Amniotic epithelial cell (primary cell): Measurements from ENCODE around the gene HOXB8.
A peak's percentile ranks its signal among the peaks of the same experiment; 100 is the strongest.

Source experiments
- DNase-seq: peaks from one replicate; pipeline ENCODE4 v3.0.0-alpha.2; 2010; ENCODE audit warnings: low read depth

The HOXB8 gene

DNA sequence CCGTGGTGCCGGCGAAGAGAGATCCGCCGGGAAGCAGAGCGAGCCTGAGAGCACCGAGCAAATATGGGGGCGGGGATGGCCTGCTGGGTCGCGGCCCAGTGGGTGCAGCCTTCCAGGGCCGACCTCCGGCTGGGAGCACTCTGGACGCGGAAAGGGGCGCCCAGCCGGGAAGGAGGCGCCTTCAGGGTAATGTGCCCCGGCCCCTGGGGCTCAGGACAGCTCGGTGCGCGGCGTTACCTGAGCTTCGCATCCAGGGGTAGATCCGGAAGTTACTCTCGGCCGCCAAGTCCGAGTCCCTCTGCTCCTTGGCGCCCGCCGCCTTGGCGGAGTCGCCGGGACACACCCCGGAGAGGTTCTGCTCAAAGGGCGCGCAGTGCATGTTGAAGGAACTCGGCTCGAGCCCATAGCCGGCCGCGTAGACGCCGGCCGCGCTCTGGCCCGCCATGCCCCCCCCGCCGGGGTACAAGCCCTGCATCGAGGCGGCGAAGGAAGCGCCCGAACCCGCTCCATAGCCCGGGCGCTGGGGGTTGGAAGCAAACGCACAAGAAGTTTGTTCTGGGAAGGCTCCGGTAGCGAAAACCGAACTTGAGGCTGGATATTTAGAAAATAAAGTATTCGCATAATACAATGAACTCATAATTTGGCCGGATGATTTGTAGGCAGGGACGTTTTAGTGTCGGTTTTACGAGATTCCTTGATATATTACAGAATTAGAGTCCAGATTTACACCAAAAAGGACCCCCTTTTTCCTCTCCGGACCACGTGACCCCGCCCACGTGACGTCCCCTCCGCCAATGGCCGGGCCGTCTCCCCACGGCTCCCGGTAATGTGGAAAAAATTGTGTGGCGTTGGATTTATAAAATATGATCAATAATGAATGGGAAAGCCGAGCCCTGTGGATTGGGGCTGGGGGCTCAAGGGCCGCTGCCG lies 4.5 kb downstream of the HOXB8 start, which contains the start of gene HOXB7:
TSS of gene HOXB7 (minus strand) at position 736 of the 930 bp plus-strand sequence. CDS start at position 637, 99 bp downstream.
- DNase-seq: peak; percentile 72

DNA sequence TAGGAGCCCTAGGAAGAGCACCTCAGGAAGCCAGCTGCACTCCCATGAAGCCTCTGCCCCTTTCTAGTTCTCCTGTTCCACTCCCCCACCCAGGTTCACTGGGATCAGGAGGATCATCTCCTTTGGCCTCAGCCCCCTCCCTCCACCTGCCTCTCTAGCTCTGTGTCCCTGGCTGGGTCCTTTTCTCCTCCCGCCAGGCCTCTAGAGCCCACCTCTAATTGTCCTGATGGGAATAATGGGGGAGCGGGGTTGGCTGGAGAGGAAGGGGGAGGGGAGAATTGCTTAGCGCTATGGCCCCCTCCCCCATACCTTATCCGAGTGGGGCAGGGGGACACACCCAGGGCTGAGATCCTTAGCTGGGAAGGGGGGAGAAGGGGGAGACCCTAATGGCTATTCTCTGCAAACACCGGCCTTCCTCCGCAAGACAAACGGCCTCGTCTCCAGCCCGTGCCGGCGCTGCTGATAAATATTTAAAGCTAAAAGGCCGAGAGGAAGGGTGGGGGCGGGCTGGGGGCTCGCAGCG lies 5.3 kb downstream of the HOXB8 start:
- peak; percentile 10 for DNase-seq

DNA sequence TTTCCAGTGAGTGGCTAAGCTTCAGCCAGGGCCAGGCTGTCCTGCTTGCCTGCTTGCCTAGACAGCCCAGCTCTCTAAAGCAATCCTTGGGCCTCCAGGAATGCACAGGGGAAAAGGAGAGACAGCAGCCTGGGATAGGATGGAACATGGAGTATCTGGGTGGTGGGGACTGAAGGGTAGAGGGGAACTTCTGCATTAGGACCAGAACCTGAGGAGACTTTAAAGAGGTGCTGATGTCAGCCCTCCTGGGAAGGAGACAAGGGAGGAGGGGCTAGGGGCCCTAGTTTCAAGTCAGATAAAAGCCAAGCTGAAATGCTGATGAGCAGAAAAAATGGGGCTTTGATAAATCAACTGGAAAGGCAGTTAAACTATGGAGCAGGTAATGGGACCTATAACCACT lies 6.1 kb downstream of the HOXB8 start:
- peak; percentile 69 for DNase-seq

DNA sequence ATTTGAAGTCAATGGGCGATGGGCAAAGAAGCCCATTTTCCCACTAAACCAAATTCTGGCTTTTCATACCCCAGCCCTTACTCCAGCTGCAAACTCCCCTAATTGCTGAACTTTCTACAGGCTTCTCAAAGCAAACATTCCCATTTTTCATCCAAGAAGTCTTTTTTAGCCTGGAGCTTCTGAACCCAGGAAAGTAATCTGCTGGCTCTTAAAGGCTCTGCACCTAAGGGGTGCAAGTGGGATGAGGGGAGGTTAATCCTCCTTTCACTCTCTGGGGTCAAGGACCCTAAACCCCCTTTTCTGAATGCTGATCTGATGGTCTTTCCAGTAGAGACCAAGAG lies 6.6 kb downstream of the HOXB8 start:
- peak; percentile 22 for DNase-seq

DNA sequence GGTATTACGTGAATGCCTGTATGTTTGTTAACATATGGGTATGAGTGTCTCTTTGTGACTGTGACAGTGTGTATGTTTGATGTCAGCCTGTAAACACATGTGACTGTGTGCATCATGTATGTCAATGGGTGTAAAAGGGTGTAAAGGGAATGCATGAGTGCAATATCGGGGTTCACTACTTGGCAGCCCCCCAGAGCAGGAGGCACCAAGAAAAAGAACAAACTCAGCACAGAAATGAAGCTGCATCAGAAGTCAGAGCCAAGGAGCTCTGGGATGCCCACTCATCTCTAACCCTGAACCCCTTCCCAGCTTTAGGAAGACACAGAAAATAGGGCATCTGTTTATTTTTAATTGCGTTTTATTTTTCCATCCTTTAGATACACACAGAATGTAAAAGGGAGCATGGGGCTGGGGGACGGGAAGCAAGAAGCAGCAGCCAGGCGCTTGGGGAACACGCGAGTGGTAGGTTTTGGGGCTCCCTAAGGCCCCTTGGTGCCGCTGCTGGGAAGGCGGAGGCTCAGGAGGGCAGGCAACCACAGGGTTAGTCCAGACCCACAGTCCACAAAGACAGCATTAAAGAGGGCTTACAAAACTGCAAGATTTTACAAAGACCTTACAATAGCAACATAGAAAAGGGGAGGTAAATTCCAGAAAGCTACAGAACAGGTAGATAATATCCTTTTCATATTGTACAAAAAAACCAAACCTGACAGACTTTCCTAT lies 8.0 kb downstream of the HOXB8 start:
- DNase-seq: peak; percentile 48

DNA sequence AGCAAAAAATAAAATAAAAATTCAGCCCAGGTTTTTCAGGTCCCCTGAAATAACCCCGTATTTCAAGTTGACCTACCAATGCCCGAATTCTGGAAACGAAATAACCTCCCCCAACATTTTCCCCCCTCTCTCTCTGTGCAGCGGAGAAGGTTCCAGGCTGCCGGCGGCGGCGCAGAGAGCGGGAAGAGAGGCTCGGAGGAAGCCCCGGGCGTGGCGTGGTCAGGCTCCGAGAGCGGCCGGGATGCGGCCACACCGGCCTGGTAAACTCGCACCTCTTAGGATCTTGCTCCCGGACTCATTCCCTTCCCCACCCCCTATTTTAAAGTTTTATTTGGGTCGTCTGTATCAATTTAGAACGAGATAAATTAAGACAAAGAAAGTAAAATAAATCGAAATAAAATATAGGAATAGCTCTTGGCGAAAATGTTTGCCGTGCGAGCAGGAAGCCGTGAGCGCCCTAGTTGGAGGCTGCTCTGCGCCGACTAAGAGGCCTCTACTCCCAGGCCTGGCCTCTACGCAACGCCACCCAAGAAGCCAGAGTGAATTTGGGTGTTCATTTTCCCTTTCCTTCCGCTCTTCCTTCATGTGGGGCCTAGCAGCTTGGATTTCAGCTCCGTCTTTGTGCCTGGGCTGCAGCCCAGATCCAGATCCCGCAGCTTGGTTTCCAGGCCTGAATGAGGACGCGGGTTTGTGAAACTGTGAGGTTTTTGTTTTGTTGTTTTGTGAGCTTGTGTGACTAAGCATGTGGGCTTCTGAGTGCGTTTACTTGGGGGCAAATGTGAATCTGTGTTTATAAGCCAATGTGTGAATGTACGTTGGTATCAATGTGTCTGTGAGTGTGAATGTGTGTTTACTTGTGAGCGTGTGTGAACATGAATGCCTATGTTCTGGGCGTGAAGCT lies 8.9 kb downstream of the HOXB8 start:
- DNase-seq: peak; percentile 75

DNA sequence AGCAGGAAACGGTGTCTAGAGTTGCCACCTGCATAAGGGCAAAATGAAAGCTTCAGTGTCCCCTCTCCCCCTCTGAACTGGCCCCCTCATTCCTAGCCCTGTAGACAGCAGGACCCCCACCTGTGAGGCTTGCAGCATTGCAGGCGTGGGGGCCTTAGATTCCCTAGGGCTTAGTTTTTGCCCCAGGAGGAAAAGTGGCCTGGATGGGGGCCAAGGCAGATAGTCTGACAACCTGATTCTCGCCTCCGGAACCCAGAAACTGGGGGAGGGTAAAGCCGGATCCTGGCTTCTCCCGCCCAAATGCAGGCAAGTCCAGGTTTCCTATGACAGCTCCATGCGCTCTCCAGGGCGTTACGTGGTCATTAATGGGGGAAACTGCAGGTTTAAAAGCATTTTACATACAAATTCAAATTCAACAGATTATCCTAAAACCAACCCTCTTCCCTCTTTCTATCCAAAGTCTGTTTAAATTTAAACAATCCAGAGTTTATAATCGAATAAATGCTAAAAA lies 9.6 kb downstream of the HOXB8 start:
- peak; percentile 69 for DNase-seq

DNA sequence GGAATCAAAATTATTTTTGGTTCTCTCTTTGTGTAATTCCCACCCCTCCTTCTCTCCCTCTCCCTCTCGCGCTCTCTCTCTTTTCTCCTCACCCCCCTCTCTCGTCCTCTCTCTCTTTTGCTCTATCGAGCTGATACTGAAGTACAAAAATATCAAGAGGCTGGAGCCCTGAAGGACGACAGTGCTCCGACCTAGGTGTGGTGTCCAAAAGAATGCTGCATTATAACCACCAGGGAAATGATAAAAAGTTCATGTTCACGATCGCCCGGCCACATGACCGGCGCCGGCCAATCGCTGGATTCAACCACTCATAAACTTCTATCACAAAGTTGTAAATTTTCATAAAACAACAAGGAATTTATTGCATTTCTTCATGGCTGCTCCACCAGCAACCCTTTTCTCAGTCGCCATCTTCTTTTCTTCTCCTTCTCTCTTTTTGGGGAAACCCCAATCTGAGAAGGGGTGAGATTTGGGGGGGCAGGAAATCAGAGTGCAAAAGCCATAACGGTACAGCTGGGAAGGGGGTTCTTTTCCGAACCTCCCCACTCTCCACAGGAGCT lies 10.2 kb downstream of the HOXB8 start, which contains the start of gene HOXB6:
TSS of gene HOXB6 (minus strand) at position 217 of the 560 bp plus-strand sequence. CDS start 6,836 bp downstream, outside the sequence.
- DNase-seq: peak; percentile 91

DNA sequence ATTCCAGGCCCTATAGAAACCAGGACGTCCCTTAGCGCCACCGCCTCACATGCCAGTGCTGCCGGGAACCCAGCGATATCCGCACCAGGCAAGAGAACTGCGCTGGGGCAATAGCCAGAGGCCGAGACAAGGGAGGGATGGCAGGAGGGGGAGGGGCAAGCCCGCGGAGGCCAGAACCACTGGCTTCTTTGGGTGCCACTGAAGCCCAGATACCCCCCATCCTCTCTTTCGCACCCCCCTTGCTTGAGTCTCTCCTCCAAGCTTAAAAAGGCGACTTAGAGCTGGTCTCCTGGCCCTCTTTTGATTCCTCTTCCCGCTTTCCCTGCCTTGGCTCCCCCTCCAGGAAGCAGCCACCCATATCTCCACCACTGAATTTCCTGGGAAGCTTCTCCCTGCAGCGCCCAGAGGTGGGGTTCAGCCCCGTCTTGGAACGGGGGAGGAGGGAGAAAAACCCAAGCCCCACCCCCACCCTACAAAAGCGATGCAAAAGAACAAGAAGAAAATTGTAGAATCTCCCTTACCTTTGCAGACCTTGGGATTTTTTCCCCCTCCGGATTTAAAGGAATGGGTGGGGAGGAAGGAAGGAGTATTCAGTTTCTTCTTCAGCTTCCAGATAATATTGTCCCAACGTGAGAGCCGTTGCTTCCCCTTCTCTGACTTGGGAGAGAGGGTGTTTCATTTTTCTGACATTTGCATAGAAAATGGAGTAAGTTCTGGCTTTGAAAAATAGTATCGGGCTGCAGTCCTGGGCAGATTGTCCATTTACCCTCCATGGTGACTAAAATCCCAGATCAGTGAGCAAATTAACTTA lies 10.9 kb downstream of the HOXB8 start:
- DNase-seq: peak; percentile 85

DNA sequence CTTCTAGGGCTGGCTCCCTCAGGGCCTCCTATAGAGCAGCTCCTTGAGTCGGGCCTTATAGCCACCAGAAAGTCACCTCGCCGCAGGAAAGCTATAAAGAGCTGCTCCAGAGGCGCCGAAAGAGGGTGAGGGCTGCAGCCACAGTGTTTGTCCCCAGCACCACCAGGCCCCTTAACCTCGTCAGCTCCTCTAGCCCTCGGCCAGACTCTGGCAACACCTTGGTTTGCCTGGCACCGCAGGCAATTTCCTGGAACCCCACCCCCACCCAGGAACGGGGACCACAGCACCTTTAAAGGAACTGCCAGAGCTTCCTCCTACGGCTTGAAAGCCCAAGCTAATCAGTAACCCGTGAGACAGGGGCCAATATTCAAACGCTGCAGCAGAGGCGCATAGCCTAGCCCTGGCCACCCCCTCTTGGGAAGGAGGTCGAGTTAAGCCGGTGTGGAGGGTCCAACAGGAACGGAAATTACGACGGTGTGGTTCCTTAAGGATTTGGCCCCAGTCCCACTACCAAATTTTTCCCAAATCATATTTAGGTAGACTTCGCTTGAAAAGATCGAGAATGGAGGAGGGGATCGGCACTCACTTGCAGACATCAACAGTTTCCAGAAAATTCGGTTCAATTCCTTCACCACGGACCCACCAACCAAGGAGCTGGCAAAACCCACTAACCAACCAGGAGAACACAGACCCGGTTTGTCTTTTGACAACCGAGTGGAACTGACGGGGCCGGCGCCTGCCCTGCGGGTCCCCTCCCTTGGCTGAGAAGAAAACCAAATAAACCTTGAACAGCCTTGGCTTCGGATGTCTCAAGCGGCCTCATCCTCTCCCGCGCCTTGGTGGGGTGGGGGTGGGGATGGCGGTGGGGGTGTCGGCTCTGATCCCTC lies 13.3 kb downstream of the HOXB8 start:
- DNase-seq: peak; percentile 19

DNA sequence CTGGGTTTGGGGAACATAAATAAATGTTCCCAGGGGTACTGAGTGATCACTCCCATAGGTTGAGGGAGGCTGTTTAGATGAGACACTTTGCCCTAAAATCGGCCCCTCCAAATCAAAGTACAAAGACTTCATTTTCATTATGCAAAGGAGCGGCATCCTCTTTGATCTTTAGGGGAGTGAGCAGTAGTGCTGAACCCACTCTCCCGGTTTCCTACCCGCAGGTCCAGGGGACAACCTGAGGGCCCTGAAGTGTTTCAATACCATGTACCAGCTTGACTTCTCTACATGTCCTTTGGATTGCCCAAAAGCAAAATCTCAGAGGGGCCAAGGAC lies 13.9 kb downstream of the HOXB8 start:
- DNase-seq: peak; percentile 31

DNA sequence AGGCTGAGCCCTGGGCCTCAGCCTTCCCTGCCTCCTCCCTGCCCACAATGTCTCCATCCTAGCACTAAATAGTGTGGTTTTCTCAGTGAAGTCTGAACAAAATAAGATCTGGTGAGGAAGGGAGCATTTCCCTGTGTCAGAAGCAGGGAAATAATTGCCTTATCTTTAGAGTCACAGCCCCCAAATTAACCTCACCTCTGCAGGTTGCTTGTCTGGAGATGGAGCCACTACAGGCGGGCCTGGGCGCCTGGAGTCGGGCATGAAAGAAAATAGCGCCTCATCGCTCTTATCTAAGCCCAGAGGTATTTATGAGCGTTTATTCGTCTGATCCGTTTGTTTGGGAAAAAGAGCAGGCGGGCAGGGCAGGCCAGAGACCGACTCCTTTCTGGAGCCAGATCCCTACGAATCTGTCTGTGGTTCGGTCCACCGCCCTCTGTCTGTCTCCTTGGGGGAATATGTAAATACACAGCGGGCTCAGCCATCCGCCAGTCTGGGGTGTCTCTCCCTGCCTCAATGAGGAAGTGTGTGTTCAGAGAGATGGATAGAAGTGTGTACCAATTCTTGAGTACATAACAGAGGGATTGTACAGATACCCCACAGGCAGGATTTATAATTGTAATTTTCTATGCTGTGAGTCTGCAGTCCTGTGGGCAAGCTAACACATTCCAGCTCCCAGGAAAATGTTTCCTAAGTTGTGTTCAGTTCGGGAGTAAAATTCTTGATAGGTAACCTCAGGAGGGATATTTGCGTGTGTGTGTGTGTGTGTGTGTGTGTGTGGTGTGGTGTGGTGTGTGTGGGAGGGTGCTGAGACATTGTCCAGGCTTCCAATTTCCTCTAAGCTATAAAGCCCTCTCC lies 14.6 kb downstream of the HOXB8 start:
- peak; percentile 94 for DNase-seq

DNA sequence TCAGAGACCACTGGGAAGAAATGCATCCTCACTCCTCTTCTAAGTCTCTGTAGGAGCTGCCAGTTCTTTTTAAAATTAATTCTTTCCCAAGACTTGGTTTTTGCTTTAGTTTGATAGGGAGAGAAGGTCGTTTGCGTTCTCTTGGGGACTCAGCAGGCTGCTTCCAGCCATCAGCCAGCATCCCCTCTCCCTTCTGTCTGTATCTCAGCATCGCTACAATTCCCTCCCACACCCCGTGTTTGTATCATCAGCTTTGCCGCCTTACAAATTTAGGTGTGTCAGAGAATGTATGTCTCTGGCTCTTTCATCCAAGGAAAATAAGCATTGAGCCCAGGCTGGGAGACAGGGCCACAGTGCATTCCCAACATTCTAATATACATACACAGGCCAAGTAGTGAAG lies 15.7 kb downstream of the HOXB8 start:
- peak; percentile 17 for DNase-seq

DNA sequence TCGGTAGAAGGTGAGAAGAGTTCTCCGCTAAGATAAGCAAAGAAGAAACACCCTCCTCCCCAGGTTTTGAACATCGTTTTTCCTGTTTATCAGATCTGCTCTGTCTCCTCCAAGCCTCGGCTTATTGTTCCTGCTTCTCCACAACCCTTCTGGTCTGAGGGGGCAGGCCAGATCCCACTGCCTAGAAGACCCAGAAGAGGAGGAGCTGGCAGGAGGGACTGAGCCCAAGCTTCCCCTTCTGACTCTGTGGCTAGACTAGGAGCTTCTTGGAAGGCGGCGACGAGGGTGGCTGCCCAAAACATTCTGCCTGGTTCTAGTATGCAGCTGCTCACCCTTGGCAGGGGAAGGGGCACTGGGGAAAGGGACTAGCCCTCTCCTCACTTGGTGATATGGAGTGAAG lies 16.4 kb downstream of the HOXB8 start:
- peak; percentile 41 for DNase-seq

DNA sequence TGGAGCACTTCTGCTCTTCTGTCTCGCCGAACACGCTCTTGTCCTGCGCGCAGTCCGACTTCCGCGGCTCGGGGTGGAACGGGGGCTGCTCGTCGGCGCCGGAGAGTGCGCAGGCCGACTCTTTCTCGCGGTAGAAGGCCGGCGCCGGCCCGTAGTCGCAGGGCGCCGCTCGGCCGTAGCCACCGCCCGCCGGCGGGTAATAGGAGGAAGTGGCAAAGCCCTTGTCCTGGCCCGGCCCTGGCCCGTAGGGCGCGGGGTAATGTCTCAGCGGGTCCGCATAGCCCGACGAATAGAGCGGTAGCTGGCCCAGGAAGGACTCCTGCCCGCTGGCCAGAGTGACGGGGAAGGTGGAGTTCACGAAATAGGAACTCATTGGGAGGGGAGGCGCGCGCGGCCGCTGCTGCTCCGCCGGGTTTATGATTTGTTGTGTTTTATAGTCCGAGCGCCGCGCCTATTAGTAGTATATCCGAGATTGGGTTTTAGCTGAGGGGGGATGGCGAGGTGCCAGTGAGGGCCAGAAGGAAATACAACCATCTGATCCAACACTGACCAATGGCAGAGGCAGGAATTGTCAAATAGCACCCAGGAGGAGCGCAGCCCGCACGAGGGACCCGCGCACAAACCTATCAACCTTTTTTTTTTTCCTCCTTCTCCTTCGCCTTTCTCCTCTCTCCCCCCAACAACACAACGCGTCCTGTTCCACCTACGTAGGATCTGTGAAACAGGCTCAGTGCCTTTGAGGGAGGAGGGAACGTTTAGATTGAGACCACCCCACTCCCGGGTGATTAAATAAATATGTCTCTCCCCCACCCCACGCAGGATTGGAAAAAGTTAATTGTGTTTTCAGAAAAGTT lies 17.1 kb downstream of the HOXB8 start:
- DNase-seq: peak; percentile 89

DNA sequence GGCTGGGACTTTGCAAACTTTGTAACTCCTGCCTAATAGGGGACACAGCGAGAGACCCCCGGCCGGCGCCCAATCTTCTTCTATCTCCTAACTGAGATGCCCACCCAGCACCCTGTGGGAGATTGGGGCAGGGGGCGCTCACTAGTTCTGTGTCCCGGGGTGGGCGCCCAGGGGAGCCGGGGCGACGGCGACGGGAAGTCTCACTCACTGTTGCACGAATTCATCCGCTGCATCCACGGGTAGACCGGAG lies 17.6 kb downstream of the HOXB8 start:
- DNase-seq: no peak

DNA sequence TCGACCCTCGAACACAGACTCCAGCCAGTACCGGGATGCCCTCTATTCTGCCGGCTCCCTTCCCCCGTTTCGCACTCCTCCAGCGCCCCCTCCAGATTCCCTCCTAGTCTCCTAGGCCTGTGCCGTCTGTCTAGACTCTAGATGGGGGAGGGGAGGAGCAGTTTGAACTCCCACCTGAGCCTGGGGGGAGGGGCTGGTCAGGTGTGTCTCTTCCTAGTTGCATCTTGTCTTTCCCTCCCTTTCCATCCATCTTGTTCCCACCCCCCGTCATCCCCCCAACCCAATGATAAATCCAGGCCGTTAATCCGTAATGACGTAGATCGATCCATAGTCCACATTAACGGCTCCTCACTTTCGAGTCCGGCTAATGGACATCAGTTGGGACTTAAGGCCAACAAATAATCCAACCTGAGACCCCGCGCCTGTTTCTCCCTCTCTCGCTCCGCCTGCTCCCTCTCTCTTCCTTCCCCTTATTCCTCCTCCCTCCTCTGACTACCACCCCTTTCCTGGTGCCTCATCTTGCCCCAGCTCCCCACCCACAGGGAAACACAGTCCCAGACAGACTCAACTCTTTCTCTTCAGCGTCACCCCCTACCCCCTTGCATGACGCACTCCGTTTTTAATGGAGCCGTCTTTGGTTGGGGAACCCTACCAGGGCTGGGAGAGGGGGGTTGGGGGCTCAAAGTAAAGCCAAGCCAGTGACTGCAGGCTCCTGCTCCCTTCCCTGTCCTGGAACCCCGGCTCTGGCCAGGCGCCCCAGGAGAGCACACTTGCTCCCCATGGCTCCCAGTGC lies 18.2 kb downstream of the HOXB8 start:
- peak; percentile 83 for DNase-seq
